ENCODE results near the gene HELZ2. TPM values are rescaled to one million over a fixed set of nuclear protein-coding genes. Genes with fewer than 3 reads are reported as not detected.

The HELZ2 gene
- polyA plus RNA-seq, 4 donors, result 10.8 to 17.0 (median 13.8) TPM

DNA sequence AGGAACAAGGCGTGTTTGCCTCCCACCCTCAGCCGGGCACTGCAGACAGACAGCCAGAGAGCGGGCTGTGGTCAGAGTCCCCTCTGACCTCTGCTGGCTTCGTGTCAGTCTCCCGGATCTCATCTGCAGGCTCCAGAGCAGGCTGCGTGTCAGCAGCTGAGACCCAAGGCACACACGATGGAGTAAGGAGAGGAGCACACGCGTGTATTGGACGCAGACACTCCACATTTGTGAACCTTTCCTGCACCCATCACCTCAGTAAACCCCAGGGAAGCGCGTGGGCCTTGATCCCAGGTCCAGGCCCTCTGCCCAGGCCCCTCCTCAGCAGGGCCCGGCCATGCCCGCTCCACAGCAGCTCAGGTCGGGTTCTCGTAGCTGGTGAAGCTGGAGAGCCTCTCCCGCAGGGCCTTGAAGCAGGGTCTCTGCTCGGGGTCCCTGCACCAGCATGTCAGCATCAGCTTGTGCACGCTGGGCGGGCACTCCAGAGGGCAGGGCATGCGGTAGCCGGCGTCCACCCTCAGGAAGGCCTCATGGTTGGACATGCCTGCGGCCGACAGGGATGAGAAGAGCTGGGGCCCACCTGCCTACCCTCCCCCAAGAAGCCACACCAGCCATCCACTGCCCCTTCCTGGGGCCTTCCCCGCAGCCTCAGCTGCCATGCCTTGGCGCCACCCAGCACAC is 44.7 kb downstream of the HELZ2 start:
- DNase-seq (ENCODE audit: low read depth in 4 of 4, low spot score in 2 of 4), result no peak

- no peak for DNase-seq (ENCODE audit: low read depth in 4 of 4, low spot score in 2 of 4)
Measured at GRCh38 chr20:63527184-63527583, 46.9 kb downstream of the HELZ2 start.

- no peak for DNase-seq (ENCODE audit: low read depth in 4 of 4, low spot score in 2 of 4)
Measured at GRCh38 chr20:63525971-63526370, 48.1 kb downstream of the HELZ2 start.

GRCh38 chr20:63525185-63525584 is 48.9 kb downstream of the HELZ2 start:
- DNase-seq (ENCODE audit: low read depth in 4 of 4, low spot score in 2 of 4), result no peak

Other genes starting within 250 kb of the HELZ2 start
- 10 to 100 TPM in 2 of 4 donors, 1 to 10 TPM in 2; 5.6 to 29.6 (median 12.3) TPM for gene CHRNA4, start 212.9 kb downstream of the HELZ2 start, polyA plus RNA-seq (ENCODE audit: insufficient read length in 4 of 4)
- gene KCNQ2, start 101.6 kb downstream of the HELZ2 start, polyA plus RNA-seq (ENCODE audit: insufficient read length in 4 of 4), result 1 to 10 TPM; 3.7 to 9.6 (median 5.5) TPM
- 1 to 10 TPM; 1.3 to 3.0 (median 1.8) TPM for gene EEF1A2, start 75.2 kb downstream of the HELZ2 start, polyA plus RNA-seq (ENCODE audit: insufficient read length in 4 of 4)
- 100 to 1,000 TPM; 118 to 425 (median 326) TPM for gene PPDPF, start 53.5 kb downstream of the HELZ2 start, polyA plus RNA-seq (ENCODE audit: insufficient read length in 4 of 4)
- gene PTK6, start 36.9 kb downstream of the HELZ2 start, polyA plus RNA-seq (ENCODE audit: insufficient read length in 4 of 4), result 1 to 10 TPM in 2 of 4 donors, under 1 TPM in 2; 0.30 to 1.3 (median 0.98) TPM
- under 1 TPM in 3 of 4 donors, not detected in 1; 0.11 to 0.33 (median 0.30) TPM for gene SRMS, start 26.5 kb downstream of the HELZ2 start, polyA plus RNA-seq (ENCODE audit: insufficient read length in 4 of 4)
- 1 to 10 TPM in 3 of 4 donors, under 1 TPM in 1; 0.99 to 2.1 (median 1.6) TPM for gene FNDC11, start 20.1 kb downstream of the HELZ2 start, polyA plus RNA-seq (ENCODE audit: insufficient read length in 4 of 4)
- 10 to 100 TPM in 3 of 4 donors, 1 to 10 TPM in 1; 8.2 to 14.0 (median 12.5) TPM for gene GMEB2, start 52.9 kb upstream of the HELZ2 start, polyA plus RNA-seq (ENCODE audit: insufficient read length in 4 of 4)
- 10 to 100 TPM; 25.4 to 44.1 (median 33.6) TPM for gene STMN3, start 79.2 kb upstream of the HELZ2 start, polyA plus RNA-seq (ENCODE audit: insufficient read length in 4 of 4)
- gene RTEL1, start 84.1 kb upstream of the HELZ2 start, polyA plus RNA-seq (ENCODE audit: insufficient read length in 4 of 4), result 10 to 100 TPM; 14.0 to 26.9 (median 19.3) TPM
- gene TNFRSF6B, start 122.4 kb upstream of the HELZ2 start, polyA plus RNA-seq (ENCODE audit: insufficient read length in 4 of 4), result 1 to 10 TPM; 1.6 to 3.8 (median 2.9) TPM
- gene ARFRP1, start 133.7 kb upstream of the HELZ2 start, polyA plus RNA-seq (ENCODE audit: insufficient read length in 4 of 4), result 10 to 100 TPM; 33.5 to 40.8 (median 36.9) TPM
- gene ZGPAT, start 133.8 kb upstream of the HELZ2 start, polyA plus RNA-seq (ENCODE audit: insufficient read length in 4 of 4), result 10 to 100 TPM; 15.1 to 27.6 (median 23.7) TPM
- 10 to 100 TPM in 3 of 4 donors, 1 to 10 TPM in 1; 3.4 to 17.9 (median 12.8) TPM for gene LIME1, start 162.4 kb upstream of the HELZ2 start, polyA plus RNA-seq (ENCODE audit: insufficient read length in 4 of 4)
- gene SLC2A4RG, start 165.5 kb upstream of the HELZ2 start, polyA plus RNA-seq (ENCODE audit: insufficient read length in 4 of 4), result 100 to 1,000 TPM in 3 of 4 donors, 10 to 100 TPM in 1; 74.0 to 144 (median 117) TPM